ENCODE measurements around the gene KANSL3. TPM values are rescaled to one million over a fixed set of nuclear protein-coding genes. Genes with fewer than 3 reads are reported as not detected.
"Not testable (repeated sequence)": the region's sequence is repeated elsewhere in the genome, so short reads cannot be mapped to it uniquely, and the experiment has no call there.

Gene KANSL3
- 24.0 TPM for polyA plus RNA-seq (2013, experiment 1 of 2; ENCODE audit: insufficient read length)
- polyA plus RNA-seq (2013, experiment 2 of 2; ENCODE audit: insufficient read length), result 24.8 TPM

DNA sequence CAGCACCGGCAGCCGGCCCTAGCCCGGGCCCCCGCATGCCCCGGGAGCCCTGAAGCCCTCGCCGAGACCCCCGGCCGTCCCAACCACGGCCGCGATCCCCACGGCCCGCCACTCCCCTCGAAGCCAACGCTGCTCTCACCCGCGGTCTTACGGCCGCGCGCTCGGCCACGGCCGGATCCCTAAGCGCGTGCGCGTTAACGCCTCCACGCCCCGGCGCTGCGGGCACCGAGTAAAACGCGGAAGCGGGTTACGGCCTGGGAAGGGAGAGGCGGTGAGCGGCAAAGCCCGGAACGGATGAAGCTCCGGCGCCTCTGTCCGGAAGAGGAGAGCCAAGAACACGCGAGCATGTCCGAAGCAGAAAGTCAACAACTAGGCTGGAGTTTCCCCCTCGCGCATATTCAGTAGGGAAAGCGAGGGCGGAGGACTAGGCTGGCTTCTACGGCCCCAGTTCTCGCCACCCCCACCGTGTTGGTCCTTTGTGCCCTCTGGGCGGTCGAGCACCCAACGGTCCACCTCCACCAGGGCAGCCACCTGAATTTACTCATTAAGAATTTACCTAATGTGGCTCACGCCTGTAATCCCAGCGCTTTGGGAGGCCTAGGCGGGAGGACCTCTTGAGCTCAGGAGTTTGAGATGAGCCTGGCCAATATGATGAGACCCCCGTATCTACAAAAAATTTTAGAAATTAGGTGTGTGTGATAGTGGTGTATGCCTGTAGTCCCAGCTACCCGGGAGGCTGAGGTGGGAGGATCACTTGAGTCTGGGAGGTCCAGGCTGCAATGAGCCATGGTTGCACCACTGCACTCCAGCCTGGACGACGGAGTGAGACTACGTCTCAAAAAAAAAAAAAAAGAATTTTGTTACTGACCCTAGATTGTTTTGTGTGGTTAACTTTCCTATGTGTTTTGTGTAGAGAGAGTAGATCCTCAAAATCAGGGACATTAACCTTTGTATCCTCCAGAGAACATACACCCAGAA, at the start of gene KANSL3:
Gene KANSL3, minus strand, starts transcription at position 169 of the 978 bp plus-strand sequence. CDS start 1,177 bp downstream, outside the sequence.
- peak; percentile 94 for DNase-seq

DNA sequence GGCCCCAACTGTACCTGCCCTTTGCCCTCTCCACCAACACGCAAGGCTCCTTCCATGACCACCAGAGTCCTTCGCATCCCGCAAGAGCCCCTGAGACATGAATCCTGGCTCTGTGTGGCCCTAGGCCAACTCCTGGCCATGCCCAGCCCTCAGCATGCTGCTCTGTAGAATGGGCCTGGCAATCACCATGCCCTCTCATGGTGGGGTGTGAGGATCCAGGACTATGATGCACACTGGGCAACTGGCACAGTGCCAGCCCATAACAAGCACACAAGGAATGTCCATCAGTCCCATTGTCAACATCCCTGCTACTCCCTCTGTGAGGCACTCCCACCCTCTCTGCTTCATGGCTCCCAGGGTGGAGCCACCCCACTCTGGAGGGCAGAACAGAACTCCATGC, 49.2 kb upstream of the KANSL3 start:
- DNase-seq, result no peak

GRCh38 chr2:96685577-96686459, 47.7 kb upstream of the KANSL3 start:
- DNase-seq, result no peak

GRCh38 chr2:96684883-96685576, 46.9 kb upstream of the KANSL3 start:
- no peak for DNase-seq

GRCh38 chr2:96683972-96684820, 46.1 kb upstream of the KANSL3 start:
- DNase-seq, result no peak

DNA sequence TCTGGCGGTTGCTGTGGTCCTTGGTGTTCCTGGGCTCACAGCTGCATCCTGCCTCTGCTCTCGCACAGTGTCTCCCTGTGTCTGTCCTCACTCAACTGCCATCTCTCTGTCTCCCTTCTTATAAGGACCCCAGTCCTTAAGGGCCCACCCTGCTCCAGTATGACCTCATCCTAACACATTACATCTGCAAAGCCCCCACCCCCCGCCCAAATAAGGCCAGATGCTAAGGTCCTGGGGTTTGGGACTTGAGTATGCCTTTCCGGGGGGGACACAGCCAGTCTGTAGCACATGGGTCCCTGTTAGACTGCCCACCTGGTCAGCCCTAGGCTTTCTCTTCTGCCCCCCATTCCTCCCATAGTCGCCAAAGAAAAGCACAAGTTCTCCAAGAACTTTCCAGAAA, 45.2 kb upstream of the KANSL3 start:
- DNase-seq, result no peak

DNA sequence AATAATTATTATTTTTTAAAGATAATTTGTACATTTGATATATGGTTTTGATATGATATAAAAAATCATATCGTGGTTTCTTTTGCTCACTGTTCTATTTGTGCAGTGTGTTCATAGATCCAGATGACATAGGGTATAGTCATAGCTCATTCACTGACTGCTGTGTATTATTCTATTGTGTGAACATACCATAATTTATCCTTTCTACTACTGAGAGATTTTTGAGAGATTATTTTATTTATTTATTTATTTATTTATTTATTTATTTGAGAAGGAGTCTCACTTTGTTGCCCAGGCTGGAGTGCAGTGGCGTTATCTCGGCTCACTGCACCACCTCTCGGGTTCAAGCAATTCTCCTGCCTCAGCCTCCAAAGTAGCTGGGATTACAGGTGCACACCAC, 43.4 kb upstream of the KANSL3 start:
- DNase-seq, result no peak

- DNase-seq, result no peak
These were observed 42.5 kb upstream of the KANSL3 start for GRCh38 chr2:96680561-96681141.

DNA sequence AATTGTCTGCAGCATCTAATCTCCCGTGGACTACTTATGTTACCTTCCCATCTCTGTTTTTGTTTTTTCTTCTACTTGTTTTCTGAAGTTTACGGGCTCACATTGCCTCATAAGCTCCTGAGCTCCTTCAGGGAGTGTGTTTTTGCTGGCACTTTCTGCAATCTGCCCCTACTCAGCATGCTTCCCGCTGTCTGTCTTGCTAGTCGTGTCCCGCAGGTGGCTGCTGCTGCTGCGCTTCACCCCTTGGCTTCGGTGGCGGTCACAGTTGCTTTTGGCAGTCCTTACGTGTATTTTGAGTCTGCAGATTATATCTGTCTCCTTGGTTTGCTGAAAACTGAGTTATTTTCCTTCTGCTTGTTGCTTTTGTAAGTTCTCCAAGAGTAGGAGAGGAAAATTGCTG, 41.7 kb upstream of the KANSL3 start:
- DNase-seq, result no peak

DNA sequence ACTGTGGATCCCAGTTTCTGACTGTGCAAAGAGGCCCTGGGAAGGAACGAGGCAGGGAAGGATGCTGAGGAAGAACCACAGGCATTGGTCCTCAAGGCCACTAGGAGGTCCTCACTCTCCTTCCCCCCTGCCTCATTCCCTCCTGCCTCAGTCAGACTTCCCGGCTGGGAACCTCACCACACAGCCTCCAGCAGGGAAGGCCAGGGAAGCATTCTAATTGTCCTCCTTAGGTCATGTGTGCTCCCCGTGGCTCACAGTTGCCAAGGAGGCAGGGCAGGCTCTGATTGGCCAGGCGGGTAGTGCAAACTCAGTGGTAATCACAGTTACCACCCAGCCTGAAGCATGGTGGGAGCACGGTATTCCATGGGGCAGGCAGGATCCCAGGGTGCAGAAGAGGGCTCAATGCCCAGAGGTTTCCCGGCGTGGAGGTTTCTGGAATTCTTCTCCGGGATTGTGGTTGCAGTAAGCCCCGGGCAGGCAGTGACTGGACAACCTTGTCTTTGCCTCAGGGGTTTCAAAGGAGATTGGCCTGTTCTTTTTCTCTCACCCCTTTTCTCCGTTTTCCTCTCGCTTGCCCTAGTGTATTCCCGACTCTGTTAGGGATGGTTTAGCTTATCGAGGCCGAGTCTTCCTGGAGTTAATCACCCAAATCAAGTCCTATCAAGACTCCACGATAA, 31.6 kb upstream of the KANSL3 start:
- no peak for DNase-seq

GRCh38 chr2:96668771-96669170, 30.7 kb upstream of the KANSL3 start:
- DNase-seq, result no peak

DNA sequence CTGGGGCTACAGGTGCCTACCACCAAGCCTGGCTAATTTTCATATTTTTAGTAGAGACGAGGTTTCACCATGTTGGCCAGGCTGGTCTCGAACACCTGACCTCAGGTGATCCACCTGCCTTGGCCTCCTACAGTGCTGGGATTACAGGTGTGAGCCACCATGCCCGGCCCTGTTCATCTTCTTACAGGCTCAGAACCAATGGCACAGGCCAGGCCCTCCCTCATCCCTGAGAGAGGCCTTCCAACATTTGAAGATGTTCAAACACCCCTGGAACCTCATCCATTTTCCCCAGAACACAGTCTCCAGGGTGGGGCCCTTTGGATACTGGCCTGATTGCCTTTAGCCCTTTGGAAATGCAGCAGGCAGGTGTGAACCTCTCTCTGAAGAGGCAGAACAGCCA, 27.6 kb upstream of the KANSL3 start:
- not testable (repeated sequence) for DNase-seq

DNA sequence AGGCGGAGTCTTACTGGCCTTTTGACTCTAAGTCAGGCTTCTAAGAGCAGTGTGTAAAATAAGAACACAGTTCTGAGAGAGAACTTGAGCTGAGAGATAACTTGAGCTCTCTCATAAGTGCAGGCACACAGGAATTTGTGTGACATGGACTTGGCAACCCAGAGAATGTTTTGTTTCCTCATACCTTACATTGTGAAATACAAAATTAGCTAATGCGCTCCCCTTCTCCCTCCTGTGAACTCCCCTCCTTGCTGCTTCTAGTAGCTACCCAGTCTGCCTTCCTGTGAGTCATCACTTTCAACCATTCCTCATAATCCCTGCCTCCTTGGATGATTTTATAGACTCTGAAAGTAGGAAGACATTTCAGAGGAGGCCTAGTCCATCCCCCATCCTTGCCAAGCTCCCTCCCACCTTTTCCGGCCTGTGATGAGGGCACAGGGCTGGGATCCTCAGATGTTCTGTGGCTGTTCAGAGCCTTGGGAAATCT, 27.0 kb upstream of the KANSL3 start:
- peak; percentile 98 for DNase-seq

DNA sequence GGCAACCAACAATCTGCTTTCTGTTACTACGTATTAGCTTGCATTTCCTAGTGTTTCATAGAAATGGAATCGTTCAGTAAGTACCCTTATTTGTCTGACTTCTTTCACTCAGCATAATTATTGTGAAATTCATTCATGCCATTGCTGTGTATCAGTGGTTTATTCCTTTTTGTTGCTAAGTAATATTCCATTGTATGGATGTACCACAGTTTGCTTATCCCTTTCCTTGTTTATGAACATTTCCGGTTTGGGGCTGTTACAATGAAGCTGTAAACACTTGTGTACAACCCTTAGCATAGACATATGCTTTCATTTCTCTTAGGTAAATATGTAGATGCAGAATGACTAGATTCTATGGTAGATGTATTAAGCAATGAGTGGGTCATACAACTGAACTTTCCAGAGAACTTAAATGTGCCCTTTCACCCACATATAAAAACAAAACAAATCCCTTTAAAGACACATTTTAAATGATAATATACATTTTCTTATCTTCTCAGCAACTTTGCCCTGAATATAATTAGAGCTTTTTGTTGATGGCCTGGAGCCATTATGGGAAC, 26.3 kb upstream of the KANSL3 start:
- DNase-seq, result no peak

DNA sequence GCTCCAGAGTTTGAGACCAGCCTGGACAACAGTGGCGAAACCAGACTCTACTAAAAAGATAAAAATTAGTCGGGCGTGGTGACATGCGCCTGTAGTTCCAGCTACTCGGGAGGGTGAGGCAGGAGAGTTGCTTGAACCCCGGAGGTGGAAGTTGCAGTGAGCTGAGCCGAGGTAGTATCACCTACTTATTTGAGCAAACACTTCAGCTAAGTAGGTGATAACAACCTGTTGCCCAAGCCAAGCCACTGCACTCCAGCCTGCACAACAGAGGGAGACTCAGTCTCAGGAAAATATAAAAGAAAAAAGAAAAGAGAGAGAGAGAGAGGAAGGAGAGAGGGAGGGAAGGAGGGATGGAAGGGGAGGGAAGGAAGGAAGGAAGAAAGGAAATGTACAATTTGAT, 25.7 kb upstream of the KANSL3 start:
- no peak for DNase-seq

DNA sequence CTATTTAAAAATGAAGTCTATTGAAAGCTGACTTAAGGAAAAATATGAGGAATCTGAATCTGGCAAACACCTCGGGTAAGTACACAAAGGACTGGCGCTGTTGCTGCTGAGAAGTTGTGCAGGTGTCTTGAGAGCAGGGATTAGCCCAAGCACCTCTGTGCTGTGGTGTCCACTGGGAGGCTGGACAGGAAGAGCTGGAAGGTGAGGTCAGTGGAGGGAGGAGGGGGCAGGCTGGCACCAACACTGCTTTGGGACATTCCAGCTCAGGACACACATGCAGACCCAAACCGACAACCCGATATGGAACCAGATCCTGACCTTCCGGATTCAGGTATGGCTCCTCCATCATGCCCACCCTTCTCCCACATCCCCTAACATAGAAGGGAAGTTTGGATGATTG, 25.1 kb upstream of the KANSL3 start:
- no peak for DNase-seq

- DNase-seq, result no peak
These were observed 24.2 kb upstream of the KANSL3 start for GRCh38 chr2:96662360-96662759.

DNA sequence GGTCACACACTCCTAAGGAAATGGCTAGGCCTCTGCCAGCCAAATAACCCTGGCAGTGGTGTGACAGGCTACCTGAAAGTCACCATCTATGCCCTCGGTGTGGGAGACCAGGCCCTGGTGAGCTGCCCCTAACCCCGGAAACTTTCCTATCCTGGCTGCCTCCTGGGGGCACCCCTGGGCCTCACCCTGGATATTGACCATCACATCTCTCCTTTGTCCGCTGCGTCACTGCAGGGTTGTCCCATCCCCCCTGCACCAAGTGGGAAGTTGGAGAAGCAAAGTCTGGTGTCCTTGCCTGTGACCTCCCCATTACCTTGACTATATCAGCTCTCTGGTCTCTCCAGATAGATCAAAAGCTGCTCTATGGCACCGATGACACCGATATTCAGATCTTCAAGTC, 23.2 kb upstream of the KANSL3 start:
- no peak for DNase-seq

GRCh38 chr2:96656540-96656939, 18.4 kb upstream of the KANSL3 start:
- DNase-seq, result no peak

- DNase-seq, result no peak
These were observed 17.4 kb upstream of the KANSL3 start for GRCh38 chr2:96655526-96655925.

All from fibroblast of skin of scalp (primary cell).